KMS-11 (cell line): Measurements from ENCODE around the gene LRRC47.

ENCODE experiments used
- H2AFZ ChIP-seq: fragments of 200-600 bp; sonication (generic); 2 replicates; pipeline ENCODE4 v1.6.1; 2016; ENCODE audit warnings: antibody characterized with exemption, mixed run types, low read depth
- H3K27ac ChIP-seq: fragments of 200-600 bp; sonication (generic); 2 replicates; pipeline ENCODE4 v1.6.1; 2016; ENCODE audit warnings: mild to moderate bottlenecking, mixed run types
- H3K27me3 ChIP-seq: fragments of 200-600 bp; sonication (generic); 2 replicates; pipeline ENCODE4 v1.6.1; 2017; ENCODE audit warnings: mild to moderate bottlenecking, low read depth, mixed run types, moderate library complexity; ENCODE audit not compliant: insufficient read depth
- H3K36me3 ChIP-seq: fragments of 200-600 bp; sonication (generic); 2 replicates; pipeline ENCODE4 v1.6.1; 2017; ENCODE audit warnings: mild to moderate bottlenecking, mixed run types; ENCODE audit not compliant: insufficient read depth
- H3K4me1 ChIP-seq: fragments of 200-600 bp; sonication (generic); 2 replicates; pipeline ENCODE4 v1.6.1; 2016; ENCODE audit warnings: mild to moderate bottlenecking, low read depth, mixed run types; ENCODE audit not compliant: poor library complexity, severe bottlenecking
- H3K4me2 ChIP-seq: fragments of 200-600 bp; sonication (generic); 2 replicates; pipeline ENCODE4 v1.7.0; 2016; ENCODE audit warnings: mild to moderate bottlenecking, mixed run types
- H3K4me3 ChIP-seq: fragments of 200-600 bp; sonication (generic); IDR thresholded peaks from 2 replicates; pipeline ENCODE4 v1.6.1; 2017; ENCODE audit warnings: low read depth, low read length, mixed read lengths; ENCODE audit not compliant: insufficient read depth
- H3K79me2 ChIP-seq: fragments of 200-600 bp; sonication (generic); 2 replicates; pipeline ENCODE4 v1.6.1; 2016; ENCODE audit warnings: low read depth, mixed run types; ENCODE audit not compliant: insufficient read depth
- H3K9ac ChIP-seq: fragments of 200-600 bp; sonication (generic); 2 replicates; pipeline ENCODE4 v1.6.1; 2016; ENCODE audit warnings: mild to moderate bottlenecking, mixed run types
- H4K20me1 ChIP-seq: fragments of 200-600 bp; sonication (generic); 2 replicates; pipeline ENCODE4 v1.6.1; 2016; ENCODE audit warnings: mild to moderate bottlenecking, mixed run types; ENCODE audit not compliant: insufficient read depth
- CTCF ChIP-seq: fragments of 200-600 bp; sonication (generic); conservative IDR thresholded peaks from 2 replicates; pipeline ENCODE4 v1.6.1; 2017; ENCODE audit warnings: low read depth, mild to moderate bottlenecking, antibody characterized with exemption, low read length, moderate library complexity, mixed read lengths

Gene LRRC47

DNA sequence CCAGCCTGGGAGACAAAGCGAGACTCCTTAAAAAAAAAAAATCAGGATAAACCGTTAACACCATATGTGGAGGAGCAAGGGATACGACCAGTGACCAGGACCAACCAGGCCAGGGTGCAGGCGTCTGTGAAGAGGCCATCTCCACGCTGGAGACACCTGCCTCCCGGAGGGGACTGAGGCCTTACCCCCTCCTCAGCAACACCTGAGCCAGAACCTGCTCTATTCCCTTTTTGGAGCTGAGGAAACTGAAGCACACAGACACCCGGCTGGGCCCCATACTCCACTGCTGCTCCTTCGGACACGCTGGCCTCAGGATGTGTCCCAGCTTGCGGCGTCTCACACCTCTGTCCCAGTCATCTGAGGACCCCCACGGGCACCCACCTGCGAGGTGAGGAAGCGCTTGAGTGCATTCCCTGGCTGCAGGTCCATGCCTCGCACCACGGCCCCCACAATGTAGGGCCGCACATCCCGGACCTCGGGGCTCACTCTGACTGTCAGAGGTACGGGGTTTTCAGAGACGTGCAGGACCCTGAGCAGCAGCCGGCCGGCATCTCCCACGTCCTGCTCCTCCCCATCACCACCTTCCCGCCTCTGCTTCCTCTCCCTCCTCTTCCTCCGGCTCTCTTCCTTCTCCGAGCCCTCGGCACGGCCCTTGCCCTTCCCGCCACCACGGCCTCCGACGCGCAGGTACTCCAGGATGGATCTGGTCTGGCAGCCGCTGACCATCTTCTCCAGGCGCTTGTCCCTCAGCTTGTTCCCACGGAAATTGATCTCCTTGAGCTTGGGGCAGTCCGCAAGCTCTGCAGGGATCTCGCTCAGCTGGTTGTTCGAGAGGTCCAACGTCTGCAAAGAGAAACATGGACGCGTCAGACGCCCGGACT is 9.6 kb downstream of the LRRC47 start:
- Histone ChIP-seq H3K4me3 (no peak overlapping the region), H2AFZ (no peak overlapping the region), H4K20me1 (no peaks in the 10 kb centered on the region), H3K4me2 (no peak overlapping the region), H3K79me2 (peaks cover 3% of the 10 kb centered on the region; the same call in 1 of the 2 replicates), H3K4me1 (no peaks in the 10 kb centered on the region), H3K27ac (no peak overlapping the region), H3K27me3 (no peaks in the 10 kb centered on the region), H3K36me3 (no peaks in the 10 kb centered on the region; the same call in 1 of the 2 replicates), H3K9ac (no peak overlapping the region)
- no peak for TF ChIP-seq CTCF

DNA sequence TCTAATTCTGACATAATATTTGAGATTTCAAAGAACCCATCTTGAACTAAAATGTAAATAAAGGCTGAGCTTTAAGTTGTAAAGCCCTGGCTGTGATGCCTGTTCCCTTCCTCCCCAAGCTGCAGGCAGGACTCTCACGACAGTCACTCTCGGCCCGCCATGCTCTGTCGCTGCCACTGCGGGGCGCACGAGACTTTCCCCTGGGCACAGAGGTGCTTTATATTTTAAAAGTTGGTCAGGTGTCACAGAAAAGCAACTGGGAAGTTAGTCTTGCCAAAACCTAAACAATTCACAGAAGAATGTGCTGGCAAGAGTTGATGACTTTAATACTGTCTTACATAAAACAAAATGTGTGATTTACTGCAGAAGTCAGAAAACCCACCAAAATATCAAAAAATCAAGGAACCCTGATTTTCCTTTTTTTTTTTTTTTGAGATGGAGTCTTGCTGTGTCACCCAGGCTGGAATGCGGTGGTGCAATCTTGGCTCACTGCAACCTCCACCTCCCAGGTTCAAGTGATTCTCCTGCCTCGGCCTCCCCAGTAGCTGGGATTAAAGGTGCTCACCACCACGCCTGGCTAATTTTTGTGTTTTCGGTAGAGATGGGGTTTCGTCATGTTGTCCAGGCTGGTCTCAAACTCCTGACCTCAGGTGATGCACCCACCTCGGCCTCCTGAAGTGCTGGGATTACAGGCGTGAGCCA is 10.7 kb downstream of the LRRC47 start:
- Histone ChIP-seq H4K20me1 (no peaks in the 10 kb centered on the region), H3K27me3 (no peaks in the 10 kb centered on the region), H2AFZ (no peak overlapping the region), H3K4me3 (no peak overlapping the region), H3K36me3 (peaks cover 8% of the 10 kb centered on the region; the same call in 1 of the 2 replicates), H3K4me2 (no peak overlapping the region), H3K4me1 (no peaks in the 10 kb centered on the region), H3K9ac (no peak overlapping the region), H3K79me2 (no peaks in the 10 kb centered on the region; the same call in 1 of the 2 replicates), H3K27ac (no peak overlapping the region)
- no peak for TF ChIP-seq CTCF

DNA sequence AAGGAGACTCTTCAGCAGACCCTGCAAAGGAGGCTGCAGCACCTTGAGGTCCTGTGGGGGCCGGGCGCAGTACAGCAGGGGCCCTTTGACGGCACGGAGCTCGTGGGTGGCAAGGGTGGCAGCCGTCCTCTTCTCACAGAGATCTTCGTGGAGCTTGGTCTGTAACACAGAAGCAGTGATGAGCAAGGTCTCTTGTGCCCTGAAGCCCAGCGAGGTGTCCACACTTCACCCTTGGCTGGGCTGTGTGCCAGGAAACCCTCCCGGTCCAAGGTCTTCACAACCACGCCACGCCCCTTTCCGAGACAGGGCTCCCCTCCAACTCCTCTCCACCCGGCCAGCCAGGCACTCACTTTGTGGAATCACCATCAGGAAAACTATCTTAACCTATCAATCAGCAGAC is 11.3 kb downstream of the LRRC47 start:
- H3K27me3 ChIP-seq: no peaks in the 10 kb centered on the region
- no peak overlapping the region for H3K4me2 ChIP-seq
- H3K36me3 ChIP-seq: peaks cover 8% of the 10 kb centered on the region; the same call in 1 of the 2 replicates
- H4K20me1 ChIP-seq: no peaks in the 10 kb centered on the region
- no peak overlapping the region for H3K27ac ChIP-seq
- TF ChIP-seq CTCF: no peak
- no peak overlapping the region for H2AFZ ChIP-seq
- H3K4me1 ChIP-seq: no peaks in the 10 kb centered on the region
- H3K4me3 ChIP-seq: no peak overlapping the region
- no peak overlapping the region for H3K9ac ChIP-seq
- H3K79me2 ChIP-seq: no peaks in the 10 kb centered on the region; the same call in 1 of the 2 replicates

GRCh38 chr1:3783651-3784474 is 12.4 kb downstream of the LRRC47 start:
- no peak overlapping the region for H3K4me3 ChIP-seq
- H3K27ac ChIP-seq: no peak overlapping the region
- no peaks in the 10 kb centered on the region for H3K27me3 ChIP-seq
- no peak for TF ChIP-seq CTCF
- H3K4me1 ChIP-seq: no peaks in the 10 kb centered on the region
- H4K20me1 ChIP-seq: no peaks in the 10 kb centered on the region
- H3K9ac ChIP-seq: no peak overlapping the region
- no peak overlapping the region for H3K4me2 ChIP-seq
- H3K36me3 ChIP-seq: peaks cover 8% of the 10 kb centered on the region; the same call in 1 of the 2 replicates
- no peaks in the 10 kb centered on the region; the same call in 1 of the 2 replicates for H3K79me2 ChIP-seq
- H2AFZ ChIP-seq: no peak overlapping the region
